ENCODE results near the gene CORIN. TPM values are rescaled to one million over a fixed set of nuclear protein-coding genes. Genes with fewer than 3 reads are reported as not detected.

Gene CORIN
- total RNA-seq, 1 experiment from 2014 or later: 3.5 TPM

DNA sequence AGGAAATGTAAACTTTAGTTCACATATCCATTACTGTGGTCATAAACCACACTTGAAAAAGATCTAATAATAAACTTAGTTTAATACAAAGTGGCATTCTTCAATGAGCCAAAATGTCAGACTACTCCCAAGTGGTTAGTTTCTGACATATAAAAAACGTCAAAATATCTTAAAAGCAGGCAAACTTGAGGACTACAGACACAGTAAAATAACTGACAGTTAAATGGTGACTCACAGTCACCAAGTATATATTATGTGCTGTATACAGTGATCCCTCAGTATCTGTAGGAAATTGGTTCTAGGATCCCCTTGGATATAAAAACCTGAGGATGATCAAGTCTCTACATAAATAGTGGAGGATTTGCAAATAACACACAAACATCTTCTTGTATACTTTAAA lies 11.6 kb upstream of the CORIN start:
- POLR2A ChIA-PET: no interaction called here
- Histone ChIP-seq H3K4me3 (replicated peaks in 1 of 2; ENCODE audit: low read depth in 1 of 2, low read length in 2 of 2) (no peak overlapping the region), H3K9me3 (ENCODE audit: control insufficient read depth in 1 of 2, insufficient read depth in 1 of 2, low read depth in 1 of 2, low read length in 2 of 2) (no peaks in the 10 kb centered on the region), H3K79me2 (ENCODE audit: insufficient read depth, low read length) (no peaks in the 10 kb centered on the region), H4K20me1 (ENCODE audit: insufficient read depth) (no peaks in the 10 kb centered on the region), H2AFZ (ENCODE audit: low read depth, low read length, poor library complexity, severe bottlenecking) (no peak overlapping the region), H3K4me1 (ENCODE audit: control insufficient read depth in 1 of 2, insufficient read depth in 2 of 2, low read length in 2 of 2) (no peaks in the 10 kb centered on the region), H3K36me3 (ENCODE audit: control insufficient read depth in 1 of 2, insufficient read depth in 2 of 2, low read length in 2 of 2) (peaks cover 7 to 13% of the 10 kb centered on the region in 2 experiments; a peak in 2 of 4 replicates), H3K27ac (ENCODE audit: low read depth, low read length) (no peak overlapping the region), H3K9ac (ENCODE audit: low read length) (no peak overlapping the region), H3K4me2 (ENCODE audit: low read length) (no peak overlapping the region), H3K9me2 (ENCODE audit: insufficient read depth) (no peaks in the 10 kb centered on the region; the same call in 1 of the 2 replicates), H3K27me3 (ENCODE audit: insufficient read depth, low read length) (no peaks in the 10 kb centered on the region)
- RAD21 ChIA-PET (ENCODE audit: low non-redundant PET in 1 of 2, low total read pairs in 2 of 2, uncharacterized antibody in 2 of 2, unreplicated experiment in 2 of 2): no interaction called here
- DNase-seq (ENCODE audit: low read depth, low spot score) (no peak), ATAC-seq (no peak)
- CTCF ChIA-PET: no interaction called here
- intact Hi-C loops (cut with micrococcal nuclease): no loop called here
- no TSS peak for BruUV-seq (replicated peaks)
- no peak for TF ChIP-seq POLR2AphosphoS5 (IDR thresholded peaks at IDR 0.05; ENCODE audit: low read depth, low read length)
- no peak for TF ChIP-seq SIN3A (IDR thresholded peaks at IDR 0.05; ENCODE audit: low read depth)
- TF ChIP-seq ZFX (IDR thresholded peaks at IDR 0.05): no peak

DNA sequence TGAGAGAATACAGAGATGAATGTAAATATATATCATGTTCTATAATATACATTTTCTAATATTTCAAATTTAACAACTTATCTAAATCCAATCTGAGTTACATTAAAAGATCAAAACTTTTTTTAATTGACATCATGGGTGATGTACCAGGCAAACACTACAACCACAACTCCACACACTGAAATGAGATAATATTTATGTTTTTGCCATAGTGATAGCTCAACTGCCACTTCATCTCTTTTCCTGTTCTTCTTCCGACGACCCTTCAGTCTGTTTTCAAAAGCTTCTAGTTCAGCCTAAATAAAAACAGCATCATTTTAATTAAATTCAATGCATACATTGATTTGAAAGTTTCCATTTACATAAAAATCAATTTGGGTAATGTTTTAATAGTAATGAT lies 10.2 kb upstream of the CORIN start:
- TF ChIP-seq ATF3 (IDR thresholded peaks at IDR 0.05): no peak
- no peak for TF ChIP-seq SIN3A (IDR thresholded peaks at IDR 0.05; ENCODE audit: low read depth)
- TF ChIP-seq EGR1 (IDR thresholded peaks at IDR 0.05; ENCODE audit: low read depth): no peak
- TF ChIP-seq SRF (IDR thresholded peaks at IDR 0.05; ENCODE audit: low read depth): no peak
- TF ChIP-seq REST (IDR thresholded peaks at IDR 0.05; ENCODE audit: low read depth): no peak
- no peak for TF ChIP-seq TCF7L2 (IDR thresholded peaks at IDR 0.05; ENCODE audit: borderline replicate concordance, extremely low read depth, insufficient read depth, insufficient read length)
- TF ChIP-seq POLR2A (IDR thresholded peaks at IDR 0.05; ENCODE audit: borderline replicate concordance, extremely low read depth, insufficient read depth, insufficient read length): no peak
- no peak for TF ChIP-seq EZH2phosphoT487 (IDR thresholded peaks at IDR 0.05; ENCODE audit: borderline replicate concordance)
- no peak for TF ChIP-seq ZFX (IDR thresholded peaks at IDR 0.05)
- TF ChIP-seq CEBPB (IDR thresholded peaks at IDR 0.05; ENCODE audit: low read depth): no peak
- no peak for TF ChIP-seq RAD21 (IDR thresholded peaks at IDR 0.05; ENCODE audit: low read depth)
- no peak for TF ChIP-seq EZH2 (IDR thresholded peaks at IDR 0.05)
- no peak for TF ChIP-seq MAX (IDR thresholded peaks at IDR 0.05)
- no peak for TF ChIP-seq CBX3 (IDR thresholded peaks at IDR 0.05; ENCODE audit: low read depth)
- TF ChIP-seq, protein P1, sequence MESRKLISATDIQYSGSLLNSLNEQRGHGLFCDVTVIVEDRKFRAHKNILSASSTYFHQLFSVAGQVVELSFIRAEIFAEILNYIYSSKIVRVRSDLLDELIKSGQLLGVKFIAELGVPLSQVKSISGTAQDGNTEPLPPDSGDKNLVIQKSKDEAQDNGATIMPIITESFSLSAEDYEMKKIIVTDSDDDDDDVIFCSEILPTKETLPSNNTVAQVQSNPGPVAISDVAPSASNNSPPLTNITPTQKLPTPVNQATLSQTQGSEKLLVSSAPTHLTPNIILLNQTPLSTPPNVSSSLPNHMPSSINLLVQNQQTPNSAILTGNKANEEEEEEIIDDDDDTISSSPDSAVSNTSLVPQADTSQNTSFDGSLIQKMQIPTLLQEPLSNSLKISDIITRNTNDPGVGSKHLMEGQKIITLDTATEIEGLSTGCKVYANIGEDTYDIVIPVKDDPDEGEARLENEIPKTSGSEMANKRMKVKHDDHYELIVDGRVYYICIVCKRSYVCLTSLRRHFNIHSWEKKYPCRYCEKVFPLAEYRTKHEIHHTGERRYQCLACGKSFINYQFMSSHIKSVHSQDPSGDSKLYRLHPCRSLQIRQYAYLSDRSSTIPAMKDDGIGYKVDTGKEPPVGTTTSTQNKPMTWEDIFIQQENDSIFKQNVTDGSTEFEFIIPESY (IDR thresholded peaks at IDR 0.05; ENCODE audit: extremely low read depth, insufficient replicate concordance, low read length): no peak
- TF ChIP-seq POLR2AphosphoS5 (IDR thresholded peaks at IDR 0.05; ENCODE audit: low read depth, low read length): no peak

More for the DNA sequence above, 10.2 kb upstream of the CORIN start:
- Histone ChIP-seq H3K9me3 (ENCODE audit: control insufficient read depth in 1 of 2, insufficient read depth in 1 of 2, low read depth in 1 of 2, low read length in 2 of 2) (no peaks in the 10 kb centered on the region), H3K27me3 (ENCODE audit: insufficient read depth, low read length) (no peaks in the 10 kb centered on the region), H4K20me1 (ENCODE audit: insufficient read depth) (no peaks in the 10 kb centered on the region), H3K27ac (ENCODE audit: low read depth, low read length) (no peak overlapping the region), H3K9ac (ENCODE audit: low read length) (no peak overlapping the region), H3K4me1 (ENCODE audit: control insufficient read depth in 1 of 2, insufficient read depth in 2 of 2, low read length in 2 of 2) (no peaks in the 10 kb centered on the region), H2AFZ (ENCODE audit: low read depth, low read length, poor library complexity, severe bottlenecking) (no peak overlapping the region), H3K4me2 (ENCODE audit: low read length) (no peak overlapping the region), H3K36me3 (ENCODE audit: control insufficient read depth in 1 of 2, insufficient read depth in 2 of 2, low read length in 2 of 2) (peaks cover 7 to 21% of the 10 kb centered on the region in 2 experiments; a peak in 2 of 4 replicates), H3K4me3 (replicated peaks in 1 of 2; ENCODE audit: low read depth in 1 of 2, low read length in 2 of 2) (no peak overlapping the region), H3K79me2 (ENCODE audit: insufficient read depth, low read length) (no peaks in the 10 kb centered on the region), H3K9me2 (ENCODE audit: insufficient read depth) (no peaks in the 10 kb centered on the region; the same call in 1 of the 2 replicates)
- POLR2A ChIA-PET: no interaction called here
- CTCF ChIA-PET: interaction anchor here (0.8 kb wide), 1 partner anchor 9 kb away, joined by 3 read pairs; no protein-coding TSS in a partner anchor
- intact Hi-C loops (cut with micrococcal nuclease): no loop called here
- ATAC-seq (no peak), DNase-seq (ENCODE audit: low read depth, low spot score) (no peak)
- no TSS peak for BruUV-seq (replicated peaks)
- RAD21 ChIA-PET (ENCODE audit: low non-redundant PET in 1 of 2, low total read pairs in 2 of 2, uncharacterized antibody in 2 of 2, unreplicated experiment in 2 of 2): no interaction called here

Data from HCT116 (cell line).